Activated CD8-positive, alpha-beta T cell treated with anti-CD3 and anti-CD28 coated beads for 36 hours (primary cell): Measurements from ENCODE around the gene DLG2. TPM values are rescaled to one million over a fixed set of nuclear protein-coding genes. Genes with fewer than 3 reads are reported as not detected.
A peak's percentile ranks its signal among the peaks of the same experiment; 100 is the strongest.

Experiments used
- ATAC-seq: fragments of 200-7000 bp; cut with Tn5 transposase; one replicate; pipeline ENCODE4 v1.10.0; 2021; ENCODE audit warnings: mild to moderate bottlenecking, moderate library complexity
- CTCF ChIA-PET: fragments of 350-600 bp; sonication (Branson Sonifier 250); formaldehyde crosslinking; loops from one replicate; lab custom pipeline; 2021; ENCODE audit warnings: antibody characterized with exemption; lab: Charles Lee
- POLR2A ChIA-PET: fragments of 350-600 bp; sonication (Branson Sonifier 250); formaldehyde crosslinking; loops from one replicate; lab custom pipeline; 2021; ENCODE audit warnings: antibody characterized with exemption; lab: Charles Lee
- DNase-seq: peaks from one replicate; pipeline ENCODE4 v3.0.0-alpha.2; 2020
- H3K27ac Mint-ChIP-seq: one replicate; pipeline ENCODE4 v1.8.0; 2021; ENCODE audit warnings: mild to moderate bottlenecking, mixed read lengths
- H3K27me3 Mint-ChIP-seq: one replicate; pipeline ENCODE4 v1.8.0; 2021; ENCODE audit warnings: mixed read lengths
- H3K36me3 Mint-ChIP-seq: one replicate; pipeline ENCODE4 v1.8.0; 2021; ENCODE audit warnings: low read depth, mixed read lengths
- H3K4me1 Mint-ChIP-seq: one replicate; pipeline ENCODE4 v1.8.0; 2021; ENCODE audit warnings: low read depth, mixed read lengths
- H3K4me3 Mint-ChIP-seq: one replicate; pipeline ENCODE4 v1.8.0; 2021; ENCODE audit warnings: mild to moderate bottlenecking, moderate library complexity, mixed read lengths
- H3K9me3 Mint-ChIP-seq: one replicate; pipeline ENCODE4 v1.8.0; 2021; ENCODE audit warnings: mixed read lengths
- intact Hi-C: fragments of 100-400 bp; cut with micrococcal nuclease; formaldehyde crosslinking; loops from one replicate; pipeline ENCODE4 v1.10.0; 2022
- total RNA-seq, 2 experiments: library from RNA; stranded (reverse); gene quantifications; one replicate each; pipeline ENCODE4 v1.2.3, GENCODE V29; 2021
- TF ChIP-seq, protein P1 (sequence below): fragments of 200-600 bp; IDR thresholded peaks from one replicate; pipeline ENCODE4 v1.8.0; 2022; ENCODE audit warnings: antibody characterized with exemption, mild to moderate bottlenecking

The DLG2 gene
- total RNA-seq, 2 experiments from 2014 or later: 2.2 to 2.6 TPM

DNA sequence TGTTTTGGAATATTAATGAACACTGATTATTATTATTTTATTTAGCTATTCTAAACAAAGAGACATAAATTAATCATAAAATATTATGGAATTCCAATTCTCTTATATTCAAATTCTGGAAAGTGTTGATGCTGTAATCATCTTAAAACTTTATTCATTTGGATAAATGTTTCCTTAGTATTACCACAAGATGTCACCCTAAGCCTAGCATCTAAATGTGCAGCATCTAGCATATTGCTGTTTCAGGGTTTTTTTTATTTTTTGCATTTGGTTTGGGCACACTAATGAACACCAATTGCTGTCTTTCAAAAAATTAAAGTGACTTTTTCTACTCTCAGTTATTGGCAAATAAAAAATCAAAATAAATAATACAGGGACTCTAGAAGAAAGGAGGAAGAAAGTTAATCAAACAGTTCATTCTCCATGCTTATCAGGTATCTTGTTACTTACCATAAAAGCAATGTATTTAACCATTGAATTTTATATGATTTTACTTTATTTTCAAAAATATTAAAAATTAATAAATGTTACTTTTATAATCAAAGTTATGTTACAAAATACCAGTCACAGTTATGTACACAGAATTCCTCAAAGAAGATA, 31.8 kb downstream of the DLG2 start:
- ATAC-seq (no peak), DNase-seq (no peak)
- TF ChIP-seq, protein P1, sequence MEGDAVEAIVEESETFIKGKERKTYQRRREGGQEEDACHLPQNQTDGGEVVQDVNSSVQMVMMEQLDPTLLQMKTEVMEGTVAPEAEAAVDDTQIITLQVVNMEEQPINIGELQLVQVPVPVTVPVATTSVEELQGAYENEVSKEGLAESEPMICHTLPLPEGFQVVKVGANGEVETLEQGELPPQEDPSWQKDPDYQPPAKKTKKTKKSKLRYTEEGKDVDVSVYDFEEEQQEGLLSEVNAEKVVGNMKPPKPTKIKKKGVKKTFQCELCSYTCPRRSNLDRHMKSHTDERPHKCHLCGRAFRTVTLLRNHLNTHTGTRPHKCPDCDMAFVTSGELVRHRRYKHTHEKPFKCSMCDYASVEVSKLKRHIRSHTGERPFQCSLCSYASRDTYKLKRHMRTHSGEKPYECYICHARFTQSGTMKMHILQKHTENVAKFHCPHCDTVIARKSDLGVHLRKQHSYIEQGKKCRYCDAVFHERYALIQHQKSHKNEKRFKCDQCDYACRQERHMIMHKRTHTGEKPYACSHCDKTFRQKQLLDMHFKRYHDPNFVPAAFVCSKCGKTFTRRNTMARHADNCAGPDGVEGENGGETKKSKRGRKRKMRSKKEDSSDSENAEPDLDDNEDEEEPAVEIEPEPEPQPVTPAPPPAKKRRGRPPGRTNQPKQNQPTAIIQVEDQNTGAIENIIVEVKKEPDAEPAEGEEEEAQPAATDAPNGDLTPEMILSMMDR: peak; percentile 75
- no peak overlapping the region for H3K4me3 Mint-ChIP-seq
- POLR2A ChIA-PET: interaction anchor here (1.1 kb wide), 1 partner anchor 33 kb away, joined by 3 read pairs; the partner anchor contains the start of gene TMEM126B
- CTCF ChIA-PET: interaction anchor here (0.5 to 2.3 kb wide), 8 partner anchors 14 to 732 kb away, joined by 3 to 6 read pairs (median 3); partner anchors contain the start of gene CCDC83
- no peaks in the 10 kb centered on the region for H3K9me3 Mint-ChIP-seq
- H3K27me3 Mint-ChIP-seq: no peaks in the 10 kb centered on the region
- no peaks in the 10 kb centered on the region for H3K36me3 Mint-ChIP-seq
- intact Hi-C loops: loop anchor here (10.0 kb wide), 1 partner anchor 219 kb away; the partner anchor contains the start of gene SYTL2
- H3K27ac Mint-ChIP-seq: no peak overlapping the region
- H3K4me1 Mint-ChIP-seq: no peaks in the 10 kb centered on the region

DNA sequence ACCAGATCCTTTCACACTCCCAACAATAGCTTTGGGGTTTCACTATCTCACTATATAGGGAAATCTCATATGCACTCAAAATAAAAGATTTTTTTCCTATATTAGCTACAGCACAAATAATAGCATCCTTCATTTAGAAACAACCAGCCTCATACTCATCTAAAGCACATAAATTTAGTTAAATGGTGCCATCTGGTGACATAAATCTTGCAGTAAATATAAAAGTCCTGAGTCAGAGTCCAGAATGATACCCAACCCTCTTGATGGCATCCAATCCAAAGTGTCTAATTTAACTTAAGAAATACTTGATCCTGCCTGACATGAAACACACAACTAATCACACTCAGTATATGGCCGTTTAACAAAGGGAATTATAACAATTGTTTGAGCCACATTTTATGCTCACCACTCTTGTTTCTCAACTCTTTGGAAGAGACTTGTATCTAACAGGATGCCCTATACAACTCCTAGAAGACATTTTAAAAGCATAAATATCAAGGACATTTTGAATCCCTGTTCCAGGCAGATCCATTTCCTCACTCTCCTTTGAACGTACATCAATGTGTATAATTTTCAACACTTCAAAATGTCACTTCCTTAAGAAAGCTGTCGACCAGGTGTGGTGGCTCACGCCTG, 36.2 kb downstream of the DLG2 start:
- POLR2A ChIA-PET: no interaction called here
- ATAC-seq (no peak), DNase-seq (no peak)
- TF ChIP-seq, protein P1: no peak
- Mint-ChIP-seq H3K4me3 (no peak overlapping the region), H3K27ac (no peak overlapping the region), H3K36me3 (no peaks in the 10 kb centered on the region), H3K4me1 (no peaks in the 10 kb centered on the region), H3K9me3 (peaks cover 2% of the 10 kb centered on the region), H3K27me3 (no peaks in the 10 kb centered on the region)
- intact Hi-C loops: loop anchor here (10.0 kb wide), 1 partner anchor 224 kb away; the partner anchor contains the start of gene SYTL2
- CTCF ChIA-PET: interaction anchor here (0.6 to 1.6 kb wide), 3 partner anchors 41 to 1033 kb away, joined by 3 to 5 read pairs (median 5); partner anchors contain the start of gene CCDC83

- intact Hi-C loops: no loop called here
- ATAC-seq (no peak), DNase-seq (no peak)
- Mint-ChIP-seq H3K4me1 (no peaks in the 10 kb centered on the region), H3K4me3 (no peak overlapping the region), H3K36me3 (no peaks in the 10 kb centered on the region), H3K27ac (no peak overlapping the region), H3K9me3 (peaks cover 2% of the 10 kb centered on the region), H3K27me3 (no peaks in the 10 kb centered on the region)
- TF ChIP-seq, protein P1: no peak
- ChIA-PET POLR2A (no interaction called here), CTCF (no interaction called here)
Observed at GRCh38 chr11:85589373-85589772, 37.8 kb downstream of the DLG2 start.

GRCh38 chr11:85582111-85582510, 45.0 kb downstream of the DLG2 start:
- H3K4me3 Mint-ChIP-seq: no peak overlapping the region
- no peaks in the 10 kb centered on the region for H3K36me3 Mint-ChIP-seq
- no peak overlapping the region for H3K27ac Mint-ChIP-seq
- H3K27me3 Mint-ChIP-seq: peaks cover 3% of the 10 kb centered on the region
- peaks cover 3% of the 10 kb centered on the region for H3K9me3 Mint-ChIP-seq
- intact Hi-C loops: no loop called here
- ATAC-seq (no peak), DNase-seq (no peak)
- H3K4me1 Mint-ChIP-seq: no peaks in the 10 kb centered on the region
- TF ChIP-seq, protein P1: no peak
- CTCF ChIA-PET: no interaction called here
- POLR2A ChIA-PET: no interaction called here

- DNase-seq (no peak), ATAC-seq (no peak)
- Mint-ChIP-seq H3K27me3 (peaks cover 13% of the 10 kb centered on the region), H3K27ac (no peak overlapping the region), H3K4me3 (no peak overlapping the region), H3K36me3 (peaks cover 1% of the 10 kb centered on the region), H3K4me1 (no peaks in the 10 kb centered on the region), H3K9me3 (peaks cover 3% of the 10 kb centered on the region)
- TF ChIP-seq, protein P1: no peak
- ChIA-PET POLR2A (no interaction called here), CTCF (no interaction called here)
- intact Hi-C loops: no loop called here
Observed at GRCh38 chr11:85575388-85575787, 51.8 kb downstream of the DLG2 start.
